Hepatocyte (in vitro differentiated cells): Measurements from ENCODE around the gene ZNF574. TPM values are rescaled to one million over a fixed set of nuclear protein-coding genes. Genes with fewer than 3 reads are reported as not detected.

Source experiments
- DNase-seq: peaks from one replicate; pipeline ENCODE4 v3.0.0-alpha.2; 2016; ENCODE audit warnings: low spot score
- H2AFZ ChIP-seq: fragments of 200-600 bp; sonication (generic); 2 replicates; pipeline ENCODE4 v1.6.0; 2016; ENCODE audit warnings: antibody characterized with exemption, mild to moderate bottlenecking
- H3K27ac ChIP-seq: fragments of 200-600 bp; sonication (generic); 2 replicates; pipeline ENCODE4 v1.5.1; 2016; ENCODE audit warnings: mild to moderate bottlenecking
- H3K27me3 ChIP-seq: fragments of 200-600 bp; sonication (generic); 2 replicates; pipeline ENCODE4 v1.6.1; 2016
- H3K36me3 ChIP-seq: fragments of 200-600 bp; sonication (generic); replicated peaks from 2 replicates; pipeline ENCODE4 v1.5.1; 2016; ENCODE audit warnings: low read depth; ENCODE audit not compliant: insufficient read depth
- H3K4me1 ChIP-seq: fragments of 200-600 bp; sonication (generic); 2 replicates; pipeline ENCODE4 v1.5.1; 2016; ENCODE audit warnings: mild to moderate bottlenecking, moderate library complexity; ENCODE audit not compliant: insufficient read depth
- H3K4me2 ChIP-seq: fragments of 200-600 bp; sonication (generic); 2 replicates; pipeline ENCODE4 v1.6.0; 2016
- H3K4me3 ChIP-seq: fragments of 200-600 bp; sonication (generic); 2 replicates; pipeline ENCODE4 v1.5.1; 2016; ENCODE audit warnings: mild to moderate bottlenecking
- H3K79me2 ChIP-seq: fragments of 200-600 bp; sonication (generic); 2 replicates; pipeline ENCODE4 v1.6.0; 2017; ENCODE audit warnings: mild to moderate bottlenecking
- H3K9me2 ChIP-seq: fragments of 200-600 bp; sonication (generic); replicated peaks from 2 replicates; pipeline ENCODE4 v1.6.0; 2017; ENCODE audit warnings: mild to moderate bottlenecking; ENCODE audit not compliant: insufficient read depth
- H3K9me3 ChIP-seq: fragments of 200-600 bp; sonication (generic); 2 replicates; pipeline ENCODE4 v1.5.1; 2016; ENCODE audit warnings: low read depth, mild to moderate bottlenecking
- H4K20me1 ChIP-seq: fragments of 200-600 bp; sonication (generic); 2 replicates; pipeline ENCODE4 v1.6.0; 2016; ENCODE audit warnings: mild to moderate bottlenecking; ENCODE audit not compliant: insufficient read depth, poor library complexity, severe bottlenecking
- EZH2 ChIP-seq: fragments of 200-600 bp; sonication (generic); IDR thresholded peaks from 2 replicates; pipeline ENCODE4 v1.6.1; 2016; ENCODE audit warnings: antibody characterized with exemption, mild to moderate bottlenecking, borderline replicate concordance
- EZH2phosphoT487 ChIP-seq: fragments of 200-600 bp; sonication (generic); IDR thresholded peaks from one replicate; pipeline ENCODE4 v1.6.1; 2018; ENCODE audit warnings: antibody characterized with exemption, mild to moderate bottlenecking, low read depth, moderate library complexity; ENCODE audit not compliant: unreplicated experiment, severe bottlenecking
- WGBS: methylation state at CpG from one replicate; pipeline ENCODE4 v1.1.6; 2016; ENCODE audit warnings: low lambda C conversion rate; ENCODE audit errors: missing lambda C conversion rate; 5-methylcytosine and 5-hydroxymethylcytosine counted together
- polyA plus RNA-seq: library from polyadenylated mRNA; unstranded; fragments of >200 nt; fragmentation: Nextera tagmentation; extraction: Ambion mirVana; gene quantifications from 2 replicates; pipeline ENCODE4 v1.2.1, GENCODE V29; 2016
- total RNA-seq: library from RNA; depleted of rRNA; stranded (reverse); fragments of >200 nt; gene quantifications from 2 replicates; pipeline ENCODE4 v1.2.3, GENCODE V29; 2014
- TF ChIP-seq, protein P1 (sequence below): fragments of 200-600 bp; sonication (generic); IDR thresholded peaks from 2 replicates; pipeline ENCODE4 v1.5.1; 2016; ENCODE audit warnings: antibody characterized with exemption, mild to moderate bottlenecking; ENCODE audit not compliant: poor library complexity

ZNF574 gene
- total and polyA plus RNA-seq, 2 experiments from 2014 or later = 10.7 to 13.6 TPM

DNA sequence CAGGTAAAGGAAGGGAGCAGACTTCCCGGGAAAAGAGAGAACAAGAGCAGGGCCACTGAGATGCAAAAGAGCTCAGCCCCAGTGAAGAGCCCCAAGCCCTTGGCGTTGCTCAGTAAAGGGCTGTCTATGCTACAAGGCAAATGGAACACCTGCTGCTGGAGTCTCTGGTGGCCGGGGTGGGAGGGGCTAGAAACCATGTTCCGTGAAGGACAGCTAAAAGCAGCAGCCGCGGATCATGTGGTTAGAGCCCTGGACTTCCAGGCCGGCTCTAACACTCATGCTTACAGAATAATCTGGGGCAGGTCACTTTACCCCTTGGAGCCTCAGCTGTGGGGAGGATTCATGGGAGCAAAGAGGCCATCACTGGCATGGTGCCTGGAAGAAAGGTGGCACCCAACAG is 38.4 kb downstream of the ZNF574 start:
- no peak for DNase-seq
- Histone ChIP-seq H3K79me2 (no peaks in the 10 kb centered on the region), H3K27me3 (no peaks in the 10 kb centered on the region), H3K4me3 (no peak overlapping the region), H3K36me3 (no peaks in the 10 kb centered on the region), H4K20me1 (no peaks in the 10 kb centered on the region), H3K4me2 (no peak overlapping the region), H3K27ac (peak overlapping the region; percentile 56), H3K9me2 (no peaks in the 10 kb centered on the region), H3K9me3 (no peaks in the 10 kb centered on the region), H2AFZ (no peak overlapping the region), H3K4me1 (peaks cover 6% of the 10 kb centered on the region)
- no peak for TF ChIP-seq EZH2
- TF ChIP-seq EZH2phosphoT487 = no peak
- TF ChIP-seq, protein P1, sequence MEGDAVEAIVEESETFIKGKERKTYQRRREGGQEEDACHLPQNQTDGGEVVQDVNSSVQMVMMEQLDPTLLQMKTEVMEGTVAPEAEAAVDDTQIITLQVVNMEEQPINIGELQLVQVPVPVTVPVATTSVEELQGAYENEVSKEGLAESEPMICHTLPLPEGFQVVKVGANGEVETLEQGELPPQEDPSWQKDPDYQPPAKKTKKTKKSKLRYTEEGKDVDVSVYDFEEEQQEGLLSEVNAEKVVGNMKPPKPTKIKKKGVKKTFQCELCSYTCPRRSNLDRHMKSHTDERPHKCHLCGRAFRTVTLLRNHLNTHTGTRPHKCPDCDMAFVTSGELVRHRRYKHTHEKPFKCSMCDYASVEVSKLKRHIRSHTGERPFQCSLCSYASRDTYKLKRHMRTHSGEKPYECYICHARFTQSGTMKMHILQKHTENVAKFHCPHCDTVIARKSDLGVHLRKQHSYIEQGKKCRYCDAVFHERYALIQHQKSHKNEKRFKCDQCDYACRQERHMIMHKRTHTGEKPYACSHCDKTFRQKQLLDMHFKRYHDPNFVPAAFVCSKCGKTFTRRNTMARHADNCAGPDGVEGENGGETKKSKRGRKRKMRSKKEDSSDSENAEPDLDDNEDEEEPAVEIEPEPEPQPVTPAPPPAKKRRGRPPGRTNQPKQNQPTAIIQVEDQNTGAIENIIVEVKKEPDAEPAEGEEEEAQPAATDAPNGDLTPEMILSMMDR = no peak
- 57% methylated on average over 7 of the region's 7 CpGs for WGBS

DNA sequence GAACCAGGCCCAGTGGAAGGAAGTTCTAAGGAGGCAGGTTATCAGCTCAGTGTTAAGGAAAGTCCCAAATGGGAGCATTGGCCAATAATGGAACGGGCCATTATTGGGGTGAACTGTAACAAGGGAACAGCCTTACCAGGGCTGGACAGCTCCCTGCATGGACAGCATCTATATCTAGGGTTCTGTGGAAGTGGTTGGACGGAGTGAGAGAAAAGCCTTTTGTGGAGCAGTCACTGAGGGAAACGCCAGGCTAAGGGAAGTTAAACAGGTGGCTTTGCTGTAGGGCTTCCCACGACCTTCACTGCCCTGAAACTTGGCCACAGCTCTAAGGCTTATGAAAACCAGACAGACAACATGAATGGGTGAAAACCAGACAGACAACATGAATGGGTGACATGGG is 39.3 kb downstream of the ZNF574 start:
- WGBS = 57% methylated on average over 4 of the region's 4 CpGs
- Histone ChIP-seq H3K4me1 (peaks cover 6% of the 10 kb centered on the region), H3K36me3 (no peaks in the 10 kb centered on the region), H3K9me2 (no peaks in the 10 kb centered on the region), H3K79me2 (no peaks in the 10 kb centered on the region), H3K4me3 (no peak overlapping the region), H4K20me1 (no peaks in the 10 kb centered on the region), H3K27me3 (no peaks in the 10 kb centered on the region), H3K9me3 (no peaks in the 10 kb centered on the region), H3K4me2 (no peak overlapping the region), H2AFZ (no peak overlapping the region), H3K27ac (no peak overlapping the region)
- no peak for DNase-seq
- TF ChIP-seq, protein P1 = no peak
- TF ChIP-seq EZH2 (no peak), EZH2phosphoT487 (no peak)

- 88% methylated on average over 4 of the region's 4 CpGs for WGBS
Observed at GRCh38 chr19:42115705-42116104, 39.7 kb downstream of the ZNF574 start.

More at GRCh38 chr19:42115705-42116104, 39.7 kb downstream of the ZNF574 start:
- H3K79me2 ChIP-seq = no peaks in the 10 kb centered on the region
- TF ChIP-seq EZH2phosphoT487 (no peak), EZH2 (no peak)
- TF ChIP-seq, protein P1 = no peak
- no peaks in the 10 kb centered on the region for H3K36me3 ChIP-seq
- H2AFZ ChIP-seq = no peak overlapping the region
- no peaks in the 10 kb centered on the region for H3K9me3 ChIP-seq
- no peaks in the 10 kb centered on the region for H3K27me3 ChIP-seq
- H3K9me2 ChIP-seq = no peaks in the 10 kb centered on the region
- H3K27ac ChIP-seq = no peak overlapping the region
- H3K4me3 ChIP-seq = no peak overlapping the region
- H3K4me2 ChIP-seq = no peak overlapping the region
- H4K20me1 ChIP-seq = no peaks in the 10 kb centered on the region
- H3K4me1 ChIP-seq = peaks cover 6% of the 10 kb centered on the region
- no peak for DNase-seq
